HepG2 (cell line): ENCODE measurements around the gene ZNF546. TPM values are rescaled to one million over a fixed set of nuclear protein-coding genes. Genes with fewer than 3 reads are reported as not detected.

Experiments used
- ATF7-NPFF ChIP-seq: sonication (generic); formaldehyde crosslinking; IDR thresholded peaks from 2 replicates; pipeline ENCODE4 v1.8.1; 2023; ENCODE audit warnings: mild to moderate bottlenecking, low read depth, missing genetic modification reagents, moderate library complexity
- CCDC6 ChIP-seq: sonication (generic); formaldehyde crosslinking; IDR thresholded peaks from 2 replicates; pipeline ENCODE4 v1.8.1; 2022; ENCODE audit warnings: mild to moderate bottlenecking, missing genetic modification reagents, moderate library complexity
- EHMT2 ChIP-seq: fragments of 200-600 bp; sonication (generic); IDR thresholded peaks from 2 replicates; pipeline ENCODE4 v1.7.0; 2017; ENCODE audit warnings: antibody characterized with exemption, low read depth, low read length, borderline replicate concordance
- GATAD1 ChIP-seq: IDR thresholded peaks from 2 replicates; pipeline ENCODE4 v1.6.1; 2016; ENCODE audit warnings: missing genetic modification reagents, missing compliant biosample characterization
- KDM4B ChIP-seq: sonication (generic); formaldehyde crosslinking; IDR thresholded peaks from 2 replicates; pipeline ENCODE4 v1.4.0; 2020; ENCODE audit warnings: missing genetic modification reagents
- POLR2A ChIP-seq, 2 experiments: IDR thresholded peaks; 2 replicates each; pipeline ENCODE4 v1.6.1; 2011; ENCODE audit warnings: low read depth in 2 of 2, low read length in 2 of 2, mild to moderate bottlenecking in 1 of 2, moderate library complexity in 1 of 2; ENCODE audit not compliant: insufficient read depth in 1 of 2
- RXRB ChIP-seq: IDR thresholded peaks from 2 replicates; pipeline ENCODE4 v1.6.1; 2016; ENCODE audit warnings: borderline replicate concordance, missing genetic modification reagents, missing compliant biosample characterization
- SKI ChIP-seq: fragments of 450-650 bp; IDR thresholded peaks from one replicate; pipeline ENCODE4 v1.6.1; 2018; ENCODE audit warnings: mild to moderate bottlenecking; ENCODE audit not compliant: partially characterized antibody
- SMARCC2 ChIP-seq: fragments of 450-650 bp; IDR thresholded peaks from 2 replicates; pipeline ENCODE4 v1.6.1; 2017; ENCODE audit warnings: antibody characterized with exemption, mild to moderate bottlenecking
- SMARCE1 ChIP-seq: fragments of 450-650 bp; IDR thresholded peaks from 2 replicates; pipeline ENCODE4 v1.6.1; 2017; ENCODE audit warnings: borderline replicate concordance
- SMC3 ChIP-seq: IDR thresholded peaks from 2 replicates; pipeline ENCODE4 v1.6.1; 2011; ENCODE audit warnings: low read length, improper control_type of control experiment
- SRSF9 ChIP-seq: fragments of 200-400 bp; formaldehyde crosslinking; IDR thresholded peaks from 2 replicates; pipeline ENCODE4 v1.6.1; 2018; ENCODE audit warnings: borderline replicate concordance, mild to moderate bottlenecking, low read depth, low read length; ENCODE audit not compliant: insufficient read depth, poor library complexity, severe bottlenecking
- XBP1 ChIP-seq: sonication (generic); formaldehyde crosslinking; IDR thresholded peaks from 2 replicates; pipeline ENCODE4 v1.5.0; 2020; ENCODE audit warnings: missing genetic modification reagents
- YY1 ChIP-seq: IDR thresholded peaks from 2 replicates; pipeline ENCODE4 v1.6.1; 2011; ENCODE audit warnings: low read length, low read depth, moderate library complexity, mild to moderate bottlenecking; ENCODE audit not compliant: insufficient read depth, insufficient replicate concordance
- ZNF207 ChIP-seq: fragments of 450-650 bp; IDR thresholded peaks from 2 replicates; pipeline ENCODE4 v1.6.1; 2016; ENCODE audit warnings: antibody characterized with exemption, borderline replicate concordance
- ZNF382 ChIP-seq: sonication (generic); formaldehyde crosslinking; IDR thresholded peaks from 2 replicates; pipeline ENCODE4 v1.5.0; 2020; ENCODE audit warnings: missing genetic modification reagents, mild to moderate bottlenecking, borderline replicate concordance
- ZNF441 ChIP-seq: sonication (generic); formaldehyde crosslinking; IDR thresholded peaks from 2 replicates; pipeline ENCODE4 v1.7.0; 2021; ENCODE audit warnings: missing genetic modification reagents, borderline replicate concordance
- ZNF563 ChIP-seq: sonication (generic); formaldehyde crosslinking; IDR thresholded peaks from 2 replicates; pipeline ENCODE4 v1.8.0; 2022; ENCODE audit warnings: mild to moderate bottlenecking, moderate library complexity, missing genetic modification reagents
- ZNF564 ChIP-seq: sonication (generic); formaldehyde crosslinking; IDR thresholded peaks from 2 replicates; pipeline ENCODE4 v1.8.1; 2023; ENCODE audit warnings: mild to moderate bottlenecking, missing genetic modification reagents
- ZNF703 ChIP-seq: sonication (generic); formaldehyde crosslinking; IDR thresholded peaks from 2 replicates; pipeline ENCODE4 v1.5.1; 2020; ENCODE audit warnings: missing genetic modification reagents, mild to moderate bottlenecking, moderate library complexity, borderline replicate concordance
- polyA plus RNA-seq, 8 experiments: library from polyadenylated mRNA; depleted of rRNA in 3 of 8; stranded (reverse) in 7 of 8; unstranded in 1 of 8; fragments of >200 nt; fragmentation: Illumina TruSeq in 4 of 8; extraction: Trizol in 4 of 8; gene quantifications; 2 replicates each; pipeline versions ENCODE4 v1.2.1 to v1.2.3, GENCODE V29; 2011 to 2016; ENCODE audit warnings: low read depth in 4 of 8, missing spikeins in 1 of 8, mixed read lengths in 1 of 8; ENCODE audit not compliant: insufficient read depth in 1 of 8
- total RNA-seq, 5 experiments: library from RNA; depleted of rRNA; stranded (reverse); fragments of >200 nt; fragmentation: Illumina TruSeq; extraction: Trizol; gene quantifications; 2 replicates each; pipeline ENCODE4 v1.2.3, GENCODE V29; 2016; ENCODE audit warnings: low read depth in 1 of 5
- TF ChIP-seq, protein P1 (sequence below): sonication (generic); formaldehyde crosslinking; IDR thresholded peaks from 2 replicates; pipeline ENCODE4 v1.4.0; 2020; ENCODE audit warnings: mild to moderate bottlenecking, missing genetic modification reagents
- TF ChIP-seq, protein P2 (sequence below): sonication (generic); formaldehyde crosslinking; IDR thresholded peaks from 2 replicates; pipeline ENCODE4 v1.4.0; 2020; ENCODE audit warnings: mild to moderate bottlenecking, missing genetic modification reagents
- TF ChIP-seq, protein P3 (sequence below): sonication (generic); formaldehyde crosslinking; IDR thresholded peaks from 2 replicates; pipeline ENCODE4 v1.5.0; 2020; ENCODE audit warnings: mild to moderate bottlenecking, missing genetic modification reagents
- TF ChIP-seq, protein P4 (sequence below): sonication (generic); formaldehyde crosslinking; IDR thresholded peaks from 2 replicates; pipeline ENCODE4 v1.8.1; 2023; ENCODE audit warnings: missing genetic modification reagents, inconsistent platforms, borderline replicate concordance

The ZNF546 gene
- total and polyA plus RNA-seq, 2 of the 13 experiments (the other 11 are each of a cell fraction or from before 2014, with no cell fraction given) = 2.2 to 4.1 TPM

DNA sequence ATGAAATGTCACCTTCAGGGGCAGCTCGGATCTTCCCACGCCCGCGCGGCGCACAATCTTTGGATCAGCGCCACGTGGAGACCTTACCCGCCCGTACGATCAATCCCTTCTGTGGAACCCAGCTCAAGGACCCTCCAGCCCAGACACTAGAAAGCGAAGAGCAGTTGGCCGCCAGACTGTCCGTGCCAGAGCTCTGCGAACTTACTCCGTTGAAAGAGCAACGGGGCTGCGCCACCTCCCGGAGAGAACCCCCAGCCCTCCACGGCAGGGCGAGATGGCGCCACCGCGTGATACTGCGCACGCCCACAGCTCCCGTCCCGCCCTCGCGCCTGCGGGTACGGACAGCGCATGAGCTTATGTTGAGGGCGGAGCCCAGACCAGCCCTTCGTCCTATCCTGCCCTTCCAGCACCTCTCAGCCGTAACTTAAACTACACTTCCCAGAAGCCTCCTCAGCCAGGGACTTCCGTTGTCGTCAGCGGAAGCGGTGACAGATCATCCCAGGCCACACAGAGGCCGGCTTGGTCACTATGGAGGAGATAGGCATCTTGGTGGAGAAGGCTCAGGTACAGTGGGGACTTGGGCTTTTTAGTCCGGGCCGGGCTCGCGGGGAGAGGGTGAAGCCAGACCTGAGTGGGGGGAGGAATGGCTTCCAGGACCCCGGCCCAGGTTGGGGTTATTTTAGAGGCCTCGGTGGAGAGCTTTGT is 26.0 kb upstream of the ZNF546 start, which contains the start of gene PSMC4 (continued):
- TF ChIP-seq ATF7-NPFF (CRISPR knock-in tag) = peak; percentile 80
- TF ChIP-seq, protein P1, sequence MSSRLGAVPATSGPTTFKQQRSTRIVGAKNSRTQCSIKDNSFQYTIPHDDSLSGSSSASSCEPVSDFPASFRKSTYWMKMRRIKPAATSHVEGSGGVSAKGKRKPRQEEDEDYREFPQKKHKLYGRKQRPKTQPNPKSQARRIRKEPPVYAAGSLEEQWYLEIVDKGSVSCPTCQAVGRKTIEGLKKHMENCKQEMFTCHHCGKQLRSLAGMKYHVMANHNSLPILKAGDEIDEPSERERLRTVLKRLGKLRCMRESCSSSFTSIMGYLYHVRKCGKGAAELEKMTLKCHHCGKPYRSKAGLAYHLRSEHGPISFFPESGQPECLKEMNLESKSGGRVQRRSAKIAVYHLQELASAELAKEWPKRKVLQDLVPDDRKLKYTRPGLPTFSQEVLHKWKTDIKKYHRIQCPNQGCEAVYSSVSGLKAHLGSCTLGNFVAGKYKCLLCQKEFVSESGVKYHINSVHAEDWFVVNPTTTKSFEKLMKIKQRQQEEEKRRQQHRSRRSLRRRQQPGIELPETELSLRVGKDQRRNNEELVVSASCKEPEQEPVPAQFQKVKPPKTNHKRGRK (CRISPR knock-in tag) = no peak
- TF ChIP-seq KDM4B (CRISPR knock-in tag) = peak; percentile 94
- no peak; the same call in 1 of the 2 replicates for TF ChIP-seq ZNF564 (CRISPR knock-in tag)
- TF ChIP-seq SRSF9 = no peak
- peak; percentile 59 for TF ChIP-seq SKI
- TF ChIP-seq GATAD1 (CRISPR knock-in tag) = peak; percentile 95
- TF ChIP-seq POLR2A (IDR thresholded peaks at IDR 0.05; ENCODE audit: insufficient read depth in 1 of 2, low read depth in 2 of 2, low read length in 2 of 2) = peak; percentile 71 to 79
- peak; percentile 86 for TF ChIP-seq YY1
- no peak for TF ChIP-seq ZNF382
- TF ChIP-seq RXRB (CRISPR knock-in tag) = peak; percentile 76
- 0 out of 2 replicates have a peak, but pooled peaks have one; percentile 53 for TF ChIP-seq XBP1 (CRISPR knock-in tag)
- peak; percentile 75; the same call in 1 of the 2 replicates for TF ChIP-seq CCDC6
- TF ChIP-seq ZNF563 (CRISPR knock-in tag) = 0 out of 2 replicates have a peak, but pooled peaks have one; percentile 52
- TF ChIP-seq, protein P2, sequence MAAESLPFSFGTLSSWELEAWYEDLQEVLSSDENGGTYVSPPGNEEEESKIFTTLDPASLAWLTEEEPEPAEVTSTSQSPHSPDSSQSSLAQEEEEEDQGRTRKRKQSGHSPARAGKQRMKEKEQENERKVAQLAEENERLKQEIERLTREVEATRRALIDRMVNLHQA (CRISPR knock-in tag) = no peak
- peak; percentile 73; the same call in 1 of the 2 replicates for TF ChIP-seq ZNF441 (CRISPR knock-in tag)
- no peak for TF ChIP-seq ZNF703
- TF ChIP-seq, protein P3, sequence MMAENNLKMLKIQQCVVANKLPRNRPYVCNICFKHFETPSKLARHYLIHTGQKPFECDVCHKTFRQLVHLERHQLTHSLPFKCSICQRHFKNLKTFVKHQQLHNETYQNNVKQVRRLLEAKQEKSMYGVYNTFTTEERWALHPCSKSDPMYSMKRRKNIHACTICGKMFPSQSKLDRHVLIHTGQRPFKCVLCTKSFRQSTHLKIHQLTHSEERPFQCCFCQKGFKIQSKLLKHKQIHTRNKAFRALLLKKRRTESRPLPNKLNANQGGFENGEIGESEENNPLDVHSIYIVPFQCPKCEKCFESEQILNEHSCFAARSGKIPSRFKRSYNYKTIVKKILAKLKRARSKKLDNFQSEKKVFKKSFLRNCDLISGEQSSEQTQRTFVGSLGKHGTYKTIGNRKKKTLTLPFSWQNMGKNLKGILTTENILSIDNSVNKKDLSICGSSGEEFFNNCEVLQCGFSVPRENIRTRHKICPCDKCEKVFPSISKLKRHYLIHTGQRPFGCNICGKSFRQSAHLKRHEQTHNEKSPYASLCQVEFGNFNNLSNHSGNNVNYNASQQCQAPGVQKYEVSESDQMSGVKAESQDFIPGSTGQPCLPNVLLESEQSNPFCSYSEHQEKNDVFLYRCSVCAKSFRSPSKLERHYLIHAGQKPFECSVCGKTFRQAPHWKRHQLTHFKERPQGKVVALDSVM (CRISPR knock-in tag) = peak; percentile 68
- TF ChIP-seq, protein P4, sequence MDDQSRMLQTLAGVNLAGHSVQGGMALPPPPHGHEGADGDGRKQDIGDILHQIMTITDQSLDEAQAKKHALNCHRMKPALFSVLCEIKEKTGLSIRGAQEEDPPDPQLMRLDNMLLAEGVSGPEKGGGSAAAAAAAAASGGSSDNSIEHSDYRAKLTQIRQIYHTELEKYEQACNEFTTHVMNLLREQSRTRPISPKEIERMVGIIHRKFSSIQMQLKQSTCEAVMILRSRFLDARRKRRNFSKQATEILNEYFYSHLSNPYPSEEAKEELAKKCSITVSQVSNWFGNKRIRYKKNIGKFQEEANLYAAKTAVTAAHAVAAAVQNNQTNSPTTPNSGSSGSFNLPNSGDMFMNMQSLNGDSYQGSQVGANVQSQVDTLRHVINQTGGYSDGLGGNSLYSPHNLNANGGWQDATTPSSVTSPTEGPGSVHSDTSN (CRISPR knock-in tag) = no peak
- no peak for TF ChIP-seq ZNF207
- peak; percentile 77 for TF ChIP-seq SMC3
- TF ChIP-seq SMARCC2 = no peak
- TF ChIP-seq SMARCE1 = no peak
- TF ChIP-seq EHMT2 = no peak
